Neural progenitor cell (in vitro differentiated cells): Measurements from ENCODE around the gene TSEN54.

Experiments used
- EZH2 ChIP-seq: fragments of 200-600 bp; sonication (generic); IDR thresholded peaks from 2 replicates; pipeline ENCODE4 v1.6.1; 2017; ENCODE audit warnings: antibody characterized with exemption, mild to moderate bottlenecking, moderate library complexity
- EZH2phosphoT487 ChIP-seq: fragments of 200-600 bp; sonication (generic); IDR thresholded peaks from 2 replicates; pipeline ENCODE4 v1.6.1; 2017; ENCODE audit warnings: antibody characterized with exemption
- TF ChIP-seq, protein P1 (sequence below): fragments of 200-600 bp; sonication (generic); IDR thresholded peaks from 2 replicates; pipeline ENCODE4 v1.5.1; 2017; ENCODE audit warnings: antibody characterized with exemption, mild to moderate bottlenecking

DNA sequence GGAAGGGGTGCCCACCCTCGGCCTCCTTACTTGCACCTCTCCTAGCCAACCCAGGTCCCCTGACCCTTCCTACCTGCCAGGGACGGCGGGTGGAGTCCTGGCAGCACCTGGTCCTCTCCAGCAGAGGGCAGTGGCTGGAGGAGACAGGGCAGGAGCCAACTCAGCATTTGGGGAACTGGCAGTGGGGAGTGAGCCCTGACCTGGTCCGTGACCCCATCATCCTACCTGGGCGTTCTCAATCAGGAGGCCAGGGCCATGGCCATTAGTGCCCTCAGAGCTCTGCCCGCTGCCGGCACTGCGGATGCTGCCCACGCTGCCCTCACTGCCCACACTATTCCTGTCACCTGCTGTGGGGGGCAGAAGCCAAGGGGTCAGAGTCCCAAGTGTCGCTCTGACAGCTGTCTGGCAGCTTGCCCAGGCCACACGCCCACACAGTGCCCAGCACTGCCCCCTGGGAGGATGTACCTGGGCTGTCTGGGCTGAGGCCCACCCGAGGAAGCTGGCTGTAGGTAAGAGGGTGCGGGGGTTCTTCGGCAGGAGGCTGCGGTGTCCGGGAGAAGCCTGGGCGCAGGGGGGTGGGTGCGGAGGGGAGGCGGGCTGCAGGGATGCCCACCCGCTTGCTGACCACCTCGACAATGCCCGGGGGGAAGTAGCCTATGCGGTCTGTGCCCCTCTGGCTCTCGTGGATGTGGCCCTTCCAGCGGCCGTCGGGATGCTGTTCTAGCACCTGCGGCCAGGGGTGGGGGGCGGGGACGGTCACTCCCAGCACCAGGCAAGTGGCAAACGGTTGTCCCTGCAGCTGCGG lies 11.8 kb upstream of the TSEN54 start:
- TF ChIP-seq, protein P1, sequence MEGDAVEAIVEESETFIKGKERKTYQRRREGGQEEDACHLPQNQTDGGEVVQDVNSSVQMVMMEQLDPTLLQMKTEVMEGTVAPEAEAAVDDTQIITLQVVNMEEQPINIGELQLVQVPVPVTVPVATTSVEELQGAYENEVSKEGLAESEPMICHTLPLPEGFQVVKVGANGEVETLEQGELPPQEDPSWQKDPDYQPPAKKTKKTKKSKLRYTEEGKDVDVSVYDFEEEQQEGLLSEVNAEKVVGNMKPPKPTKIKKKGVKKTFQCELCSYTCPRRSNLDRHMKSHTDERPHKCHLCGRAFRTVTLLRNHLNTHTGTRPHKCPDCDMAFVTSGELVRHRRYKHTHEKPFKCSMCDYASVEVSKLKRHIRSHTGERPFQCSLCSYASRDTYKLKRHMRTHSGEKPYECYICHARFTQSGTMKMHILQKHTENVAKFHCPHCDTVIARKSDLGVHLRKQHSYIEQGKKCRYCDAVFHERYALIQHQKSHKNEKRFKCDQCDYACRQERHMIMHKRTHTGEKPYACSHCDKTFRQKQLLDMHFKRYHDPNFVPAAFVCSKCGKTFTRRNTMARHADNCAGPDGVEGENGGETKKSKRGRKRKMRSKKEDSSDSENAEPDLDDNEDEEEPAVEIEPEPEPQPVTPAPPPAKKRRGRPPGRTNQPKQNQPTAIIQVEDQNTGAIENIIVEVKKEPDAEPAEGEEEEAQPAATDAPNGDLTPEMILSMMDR, result peak; percentile 67
- TF ChIP-seq EZH2 (no peak), EZH2phosphoT487 (no peak)
